Activated T-cell treated with anti-CD3 and anti-CD28 coated beads, Interleukin-2, amount 50 U/mL, for 24 hours (primary cell): ENCODE measurements around the gene LY6G5B.
A peak's percentile ranks its signal among the peaks of the same experiment; 100 is the strongest.

ENCODE experiments used
- DNase-seq: peaks from one replicate; pipeline ENCODE4 v3.0.0-alpha.2; 2020
- H3K27ac Mint-ChIP-seq: 2 replicates; pipeline ENCODE4 v1.8.0; 2020; ENCODE audit warnings: mild to moderate bottlenecking, mixed read lengths
- H3K27me3 Mint-ChIP-seq: 2 replicates; pipeline ENCODE4 v1.8.0; 2020; ENCODE audit warnings: mixed read lengths
- H3K36me3 Mint-ChIP-seq: 2 replicates; pipeline ENCODE4 v1.8.0; 2020; ENCODE audit warnings: low read depth, mixed read lengths
- H3K4me1 Mint-ChIP-seq: 2 replicates; pipeline ENCODE4 v1.8.0; 2020; ENCODE audit warnings: low read depth, mixed read lengths
- H3K4me3 Mint-ChIP-seq: 2 replicates; pipeline ENCODE4 v1.8.0; 2020; ENCODE audit warnings: mild to moderate bottlenecking, moderate library complexity, mixed read lengths
- H3K9me3 Mint-ChIP-seq: 2 replicates; pipeline ENCODE4 v1.8.0; 2020; ENCODE audit warnings: mixed read lengths

The LY6G5B gene

DNA sequence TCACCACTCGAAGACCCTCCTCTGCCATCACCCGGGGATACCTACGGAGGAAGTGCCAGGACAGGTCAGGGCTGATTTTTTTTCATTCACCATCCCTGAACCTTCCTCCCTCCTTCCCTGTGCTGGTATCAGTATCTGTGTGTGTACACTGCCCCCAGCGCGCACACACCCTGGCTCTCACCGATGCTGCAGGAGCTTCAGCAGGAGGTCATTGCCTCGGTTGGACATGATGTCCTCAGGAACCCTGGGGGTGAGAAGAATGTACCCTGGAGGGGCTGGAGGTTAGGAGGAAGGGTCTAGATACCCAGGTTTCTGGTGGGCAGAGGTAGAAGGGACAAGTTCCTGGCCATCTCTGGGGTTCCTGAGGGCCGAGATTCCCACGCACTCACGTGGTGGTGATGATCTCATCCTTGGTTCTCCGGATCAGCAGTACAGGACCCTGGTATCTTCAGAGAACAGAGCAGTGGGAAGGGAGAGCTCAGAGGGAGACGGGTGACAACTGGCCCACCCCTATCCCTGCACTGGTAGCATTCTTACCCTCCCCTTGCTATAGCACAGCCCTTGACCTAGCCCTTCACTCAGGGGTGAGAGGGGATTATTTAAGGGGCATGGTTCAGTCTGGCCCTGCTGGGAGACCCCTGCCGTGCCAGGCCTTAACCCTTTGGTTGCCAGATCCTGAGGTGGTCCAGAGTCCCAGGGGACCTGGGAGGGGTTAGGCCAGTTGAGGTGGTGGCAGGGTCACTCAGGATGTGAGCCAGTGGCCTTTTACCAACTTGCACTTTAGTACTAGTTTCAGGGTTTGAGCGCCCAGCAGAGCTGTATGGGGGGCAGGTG lies 18.3 kb downstream of the LY6G5B start:
- no peaks in the 10 kb centered on the region for H3K9me3 Mint-ChIP-seq
- peaks cover 81% of the 10 kb centered on the region for H3K36me3 Mint-ChIP-seq
- no peaks in the 10 kb centered on the region for H3K27me3 Mint-ChIP-seq
- peaks cover 9% of the 10 kb centered on the region for H3K4me1 Mint-ChIP-seq
- H3K27ac Mint-ChIP-seq: peak overlapping the region; percentile 44
- no peak for DNase-seq
- no peak overlapping the region for H3K4me3 Mint-ChIP-seq

DNA sequence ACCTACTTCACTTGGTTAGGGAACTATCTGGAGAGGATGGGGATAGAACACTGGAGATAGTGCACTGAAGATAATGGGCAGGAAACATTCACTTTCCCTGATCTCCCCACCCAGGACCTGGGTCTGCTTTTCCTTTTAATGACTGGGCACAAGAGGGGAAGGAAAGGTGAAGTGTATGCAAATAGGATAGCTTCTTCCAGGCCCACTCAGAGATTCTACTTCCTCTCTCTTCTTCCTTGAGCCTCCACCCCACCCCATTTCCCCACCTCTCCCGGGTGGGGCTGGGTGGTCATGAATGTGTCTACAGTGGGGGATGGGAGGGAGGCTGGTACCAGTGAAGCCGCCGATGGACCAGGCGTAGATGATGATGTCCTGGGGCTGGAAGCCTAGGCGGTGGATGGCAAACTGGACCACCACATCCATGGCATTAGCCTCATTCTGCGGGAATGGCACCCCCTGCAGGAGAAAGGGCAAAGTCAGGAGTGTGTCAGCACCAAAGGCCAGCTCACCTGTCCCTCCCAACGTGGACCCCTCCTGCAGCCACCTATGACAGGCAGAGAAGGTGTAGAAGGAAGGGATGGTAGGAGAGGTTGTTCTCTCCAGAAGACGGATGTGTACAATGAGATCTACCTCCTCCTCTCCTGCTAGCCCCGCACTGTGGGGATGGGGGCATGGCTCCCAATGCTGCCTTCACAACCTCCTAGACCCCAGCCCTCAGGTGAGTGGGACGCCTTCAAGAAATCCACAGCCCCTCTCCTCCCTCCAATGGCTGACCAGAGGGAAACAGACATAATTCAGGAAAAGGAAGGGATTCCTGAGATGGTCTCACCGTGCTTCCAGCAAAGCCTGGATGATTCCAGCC lies 19.7 kb downstream of the LY6G5B start:
- H3K27me3 Mint-ChIP-seq: no peaks in the 10 kb centered on the region
- H3K9me3 Mint-ChIP-seq: no peaks in the 10 kb centered on the region
- peaks cover 9% of the 10 kb centered on the region for H3K4me1 Mint-ChIP-seq
- H3K4me3 Mint-ChIP-seq: no peak overlapping the region
- H3K27ac Mint-ChIP-seq: peak overlapping the region; percentile 73
- peaks cover 90% of the 10 kb centered on the region for H3K36me3 Mint-ChIP-seq
- no peak for DNase-seq

DNA sequence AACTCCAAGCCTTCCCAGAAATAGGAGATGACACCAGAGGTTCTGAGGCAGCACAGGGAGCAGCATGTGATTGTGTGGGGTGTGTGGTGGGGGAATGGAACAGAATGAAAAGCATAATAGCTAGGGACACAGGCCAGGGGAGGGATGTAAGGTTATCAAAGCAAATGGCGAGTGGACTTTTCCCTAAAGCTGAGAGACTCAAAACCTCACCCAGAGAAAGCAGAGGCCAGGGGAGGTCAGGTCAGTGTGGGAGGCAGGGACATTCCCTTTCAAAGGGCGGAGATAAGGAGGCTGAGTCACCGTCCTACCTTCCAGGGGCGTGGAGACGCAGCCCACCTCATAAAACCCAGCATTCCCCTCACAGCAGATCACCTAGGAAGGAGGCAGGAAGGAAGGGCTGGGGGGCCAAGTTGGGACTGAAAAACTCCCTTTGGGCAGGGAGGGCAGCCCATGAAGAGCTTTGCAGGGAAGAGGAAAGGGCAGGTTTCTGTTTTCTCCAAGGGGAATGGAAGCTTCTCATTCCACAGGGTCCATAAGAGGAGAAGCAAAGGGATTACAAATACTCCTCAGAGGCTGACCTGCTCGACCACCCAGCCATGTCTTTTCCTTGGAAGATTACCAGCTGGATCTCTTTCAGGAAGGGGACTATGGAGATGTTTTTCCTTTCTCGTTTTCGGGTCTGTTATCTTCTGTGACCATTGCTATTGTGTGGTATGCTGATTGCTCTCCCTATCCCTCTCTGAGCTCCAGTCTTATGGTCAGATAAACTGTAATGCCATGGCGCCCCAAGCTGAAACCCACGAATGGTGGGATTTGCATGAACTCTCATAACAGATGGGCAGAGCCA lies 20.7 kb downstream of the LY6G5B start:
- Mint-ChIP-seq H3K36me3 (peaks cover 93% of the 10 kb centered on the region), H3K4me3 (no peak overlapping the region), H3K27ac (peak overlapping the region; percentile 73), H3K4me1 (peaks cover 9% of the 10 kb centered on the region), H3K27me3 (no peaks in the 10 kb centered on the region), H3K9me3 (no peaks in the 10 kb centered on the region)
- DNase-seq: no peak

DNA sequence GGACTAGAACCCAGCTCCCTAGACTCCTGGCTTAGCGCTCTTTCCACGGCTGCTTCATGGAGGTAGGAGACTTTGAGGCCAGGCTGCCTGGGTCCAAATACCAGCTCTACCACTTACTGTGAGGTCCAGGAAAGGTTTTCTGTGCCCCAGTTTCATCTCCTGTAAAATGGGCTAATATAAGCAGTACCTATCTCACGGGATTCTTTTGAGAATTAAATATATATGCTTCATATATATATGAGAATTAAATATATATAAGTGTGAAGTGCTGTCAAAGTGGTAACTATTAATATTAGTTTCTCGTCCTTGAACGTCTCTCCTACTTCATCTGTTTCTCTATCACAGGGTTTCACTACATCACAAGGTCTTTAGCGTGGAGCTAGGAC lies 21.3 kb downstream of the LY6G5B start:
- Mint-ChIP-seq H3K27me3 (no peaks in the 10 kb centered on the region), H3K36me3 (peaks cover 93% of the 10 kb centered on the region), H3K4me3 (no peak overlapping the region), H3K27ac (peak overlapping the region; percentile 70), H3K9me3 (no peaks in the 10 kb centered on the region), H3K4me1 (peaks cover 9% of the 10 kb centered on the region)
- no peak for DNase-seq

DNA sequence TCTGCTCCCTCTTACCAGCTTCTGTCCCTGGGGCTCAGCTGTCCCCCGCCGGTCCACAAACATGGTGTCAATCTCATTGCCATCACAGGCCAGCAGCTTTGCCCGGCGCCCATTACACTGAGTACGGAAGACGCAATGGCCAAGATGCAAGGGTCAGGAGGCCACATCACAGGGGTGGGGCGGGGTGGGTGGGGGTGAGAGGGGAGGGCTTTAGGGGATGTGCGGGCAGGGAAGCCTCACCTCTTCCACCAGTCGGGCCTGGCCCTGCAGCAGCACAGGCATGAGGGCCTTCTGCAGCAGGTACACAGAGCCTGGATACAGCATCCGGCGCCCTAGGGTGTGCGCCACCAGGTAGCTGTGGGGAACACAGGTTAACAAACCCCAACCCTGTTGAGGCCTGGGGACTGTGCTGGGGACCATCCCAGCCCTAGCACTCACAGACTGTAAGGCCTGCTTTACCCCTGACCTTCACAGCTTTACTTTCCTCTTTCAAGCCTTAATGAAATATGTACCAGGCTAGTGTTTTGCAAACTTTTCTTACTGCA lies 21.9 kb downstream of the LY6G5B start:
- H3K9me3 Mint-ChIP-seq: no peaks in the 10 kb centered on the region
- H3K4me1 Mint-ChIP-seq: peaks cover 9% of the 10 kb centered on the region
- no peaks in the 10 kb centered on the region for H3K27me3 Mint-ChIP-seq

DNA sequence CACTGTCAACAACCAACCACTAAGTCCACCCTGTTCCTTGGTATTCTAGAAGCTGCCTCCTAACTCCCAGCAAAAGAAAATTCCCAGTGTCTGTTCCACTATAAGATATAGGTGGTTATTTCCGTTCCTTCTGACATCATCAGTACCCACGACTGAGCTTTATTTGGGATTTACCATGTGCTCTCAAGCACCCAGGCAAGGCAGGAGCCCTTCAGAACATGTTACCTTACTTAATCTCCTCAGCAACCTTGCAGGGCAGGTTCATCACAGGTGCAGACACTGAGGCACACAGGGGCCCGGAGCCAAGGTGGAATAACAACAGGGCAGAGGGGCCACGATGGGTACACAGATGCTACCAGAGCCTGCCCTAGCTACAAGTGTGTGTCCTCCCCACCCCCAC lies 22.6 kb downstream of the LY6G5B start:
- peaks cover 94% of the 10 kb centered on the region for H3K36me3 Mint-ChIP-seq
- no peaks in the 10 kb centered on the region for H3K9me3 Mint-ChIP-seq
- H3K27ac Mint-ChIP-seq: no peak overlapping the region
- H3K4me3 Mint-ChIP-seq: no peak overlapping the region
- DNase-seq: no peak
- H3K27me3 Mint-ChIP-seq: no peaks in the 10 kb centered on the region
- H3K4me1 Mint-ChIP-seq: peaks cover 11% of the 10 kb centered on the region

More for the DNA sequence above, 21.9 kb downstream of the LY6G5B start:
- no peak for DNase-seq
- H3K4me3 Mint-ChIP-seq: no peak overlapping the region
- peak overlapping the region; percentile 44 for H3K27ac Mint-ChIP-seq
- H3K36me3 Mint-ChIP-seq: peaks cover 93% of the 10 kb centered on the region

DNA sequence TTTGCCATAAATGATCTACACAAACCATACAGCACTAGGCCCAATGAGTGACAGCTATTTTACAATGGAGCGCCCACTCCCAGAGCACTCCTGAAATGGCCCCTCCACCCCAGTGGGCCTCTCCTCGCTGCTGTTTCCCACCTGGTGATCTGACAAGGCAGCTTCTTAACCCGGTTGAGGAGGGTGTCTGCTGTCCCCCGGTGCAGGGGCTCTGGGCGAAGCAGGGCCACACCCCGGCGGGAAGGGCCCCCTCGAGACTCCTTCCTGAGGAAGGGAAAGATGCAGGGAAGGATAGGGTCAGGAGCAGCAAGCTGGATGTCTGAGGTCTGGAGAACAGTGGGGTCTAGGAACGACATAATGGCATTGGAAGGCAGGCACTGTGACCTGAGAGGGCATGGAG lies 23.1 kb downstream of the LY6G5B start:
- H3K4me3 Mint-ChIP-seq: no peak overlapping the region
- peaks cover 94% of the 10 kb centered on the region for H3K36me3 Mint-ChIP-seq

DNA sequence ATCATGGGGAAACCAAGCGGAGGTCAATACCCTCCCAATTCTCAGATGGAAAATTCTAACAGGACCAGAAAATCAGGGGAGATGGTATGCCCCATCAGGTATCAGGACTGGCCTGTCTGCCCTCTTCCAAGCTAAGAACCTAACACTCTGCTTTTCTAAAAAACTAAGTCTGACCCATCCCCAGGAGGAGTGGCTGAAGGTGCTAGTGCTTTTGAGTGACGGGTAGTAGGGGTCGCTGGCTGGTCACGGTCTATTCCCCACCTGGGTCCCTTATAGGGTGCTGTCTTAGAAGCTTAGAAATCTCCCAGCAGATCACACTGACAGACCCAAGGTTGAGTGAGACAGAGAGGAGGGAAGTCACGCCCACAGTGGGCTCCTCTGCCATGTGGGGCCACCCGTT lies 23.8 kb downstream of the LY6G5B start:
- no peak overlapping the region for H3K4me3 Mint-ChIP-seq
- H3K9me3 Mint-ChIP-seq: no peaks in the 10 kb centered on the region
- H3K27me3 Mint-ChIP-seq: no peaks in the 10 kb centered on the region
- DNase-seq: no peak
- H3K4me1 Mint-ChIP-seq: peaks cover 19% of the 10 kb centered on the region
- H3K27ac Mint-ChIP-seq: no peak overlapping the region
- H3K36me3 Mint-ChIP-seq: peaks cover 90% of the 10 kb centered on the region

More for the DNA sequence above, 23.1 kb downstream of the LY6G5B start:
- Mint-ChIP-seq H3K27me3 (no peaks in the 10 kb centered on the region), H3K27ac (peak overlapping the region; percentile 40), H3K4me1 (peaks cover 17% of the 10 kb centered on the region), H3K9me3 (no peaks in the 10 kb centered on the region)
- no peak for DNase-seq

DNA sequence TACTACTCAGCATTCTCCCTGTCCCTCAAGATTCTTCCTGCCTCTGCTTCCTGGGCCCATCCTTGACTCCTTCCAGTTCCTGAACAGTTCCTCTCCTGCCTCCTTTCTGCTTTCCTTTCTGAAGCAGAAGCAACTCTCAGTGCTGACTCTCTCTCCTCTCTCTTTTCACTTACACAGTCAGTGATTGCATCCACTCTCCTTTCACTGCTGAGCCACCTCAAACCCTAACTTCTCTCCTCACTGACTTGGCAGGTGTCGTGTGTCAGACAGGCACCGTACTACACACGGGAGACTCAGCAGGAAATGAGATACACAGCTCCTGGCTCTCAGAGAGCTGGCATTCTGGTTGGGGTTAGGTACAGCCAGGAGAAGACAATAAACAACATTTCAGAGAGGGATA lies 27.8 kb downstream of the LY6G5B start:
- Mint-ChIP-seq H3K36me3 (peaks cover 84% of the 10 kb centered on the region), H3K27me3 (no peaks in the 10 kb centered on the region), H3K4me3 (no peak overlapping the region), H3K27ac (peak overlapping the region; percentile 83), H3K9me3 (no peaks in the 10 kb centered on the region), H3K4me1 (peaks cover 35% of the 10 kb centered on the region)
- no peak for DNase-seq

DNA sequence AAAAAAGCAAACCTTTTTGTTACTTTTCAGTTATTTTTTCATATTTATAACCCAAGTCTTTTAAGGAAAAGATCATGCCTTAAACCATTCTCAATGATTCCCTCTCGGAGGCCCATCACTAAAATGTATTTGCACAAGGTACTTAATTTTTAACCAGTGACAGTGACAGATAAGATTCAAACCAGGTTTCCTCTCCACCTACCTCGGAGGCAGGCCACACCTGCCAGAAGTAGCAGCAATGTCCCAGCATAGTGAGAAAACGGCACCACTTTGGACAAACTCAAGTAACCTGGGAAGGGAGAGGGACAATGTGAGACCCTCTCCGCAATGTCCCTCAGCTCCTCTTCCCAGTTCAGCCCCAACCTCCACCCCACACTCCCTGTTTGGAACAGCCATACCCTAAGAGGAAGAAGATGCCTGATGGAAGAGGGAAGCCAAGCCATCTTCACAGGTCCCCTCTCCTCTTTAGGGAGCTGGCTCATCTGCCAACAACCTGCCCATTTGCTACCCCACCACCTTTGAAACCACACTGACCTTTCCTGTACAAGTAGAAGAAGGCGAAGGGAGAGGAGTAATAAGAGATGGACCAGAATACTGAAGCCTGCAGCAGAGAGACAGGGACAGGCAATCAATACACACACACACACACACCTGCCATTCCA lies 31.1 kb downstream of the LY6G5B start:
- Mint-ChIP-seq H3K9me3 (no peaks in the 10 kb centered on the region), H3K4me3 (peak overlapping the region; percentile 98), H3K36me3 (peaks cover 58% of the 10 kb centered on the region), H3K27me3 (no peaks in the 10 kb centered on the region), H3K4me1 (peaks cover 42% of the 10 kb centered on the region), H3K27ac (peak overlapping the region; percentile 62)
- DNase-seq: no peak

DNA sequence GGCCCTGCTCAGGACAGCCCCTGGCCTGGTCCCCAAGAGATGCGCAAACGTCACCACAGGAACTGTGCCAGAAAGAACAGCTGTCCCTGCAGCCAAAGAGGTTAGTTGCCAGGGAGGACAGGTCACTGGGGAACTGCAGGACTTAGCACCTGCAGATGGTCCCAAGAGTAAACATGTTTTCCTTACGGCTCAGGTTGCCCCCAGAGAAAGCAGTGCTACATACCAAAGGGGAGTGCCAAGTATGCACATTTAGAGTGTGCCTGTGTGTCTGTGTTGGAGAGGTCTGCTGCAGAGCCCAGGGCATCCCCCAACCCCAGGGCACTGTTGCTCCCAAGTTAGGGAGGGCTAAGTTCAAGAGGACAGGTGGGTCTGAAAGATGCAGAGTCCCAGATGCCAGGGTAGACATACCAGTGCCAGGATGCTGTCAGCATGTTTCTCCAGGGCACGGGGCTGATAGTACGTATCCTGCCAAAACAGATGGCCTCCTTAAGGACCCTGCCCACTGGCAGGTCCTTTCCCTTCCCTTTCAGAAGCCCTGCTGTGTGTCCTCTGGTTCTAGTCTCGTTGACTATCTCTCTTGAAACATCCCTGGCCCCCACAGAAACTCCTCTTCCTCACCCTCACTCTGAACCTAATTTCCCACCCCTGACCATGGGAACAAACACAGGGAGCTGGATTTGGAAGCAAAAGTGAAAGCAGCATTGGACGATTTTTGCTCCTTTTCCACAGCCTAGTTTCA lies 32.1 kb downstream of the LY6G5B start:
- Mint-ChIP-seq H3K36me3 (peaks cover 48% of the 10 kb centered on the region), H3K27ac (peak overlapping the region; percentile 98), H3K9me3 (no peaks in the 10 kb centered on the region), H3K27me3 (no peaks in the 10 kb centered on the region), H3K4me1 (peaks cover 42% of the 10 kb centered on the region), H3K4me3 (peak overlapping the region; percentile 98)
- no peak for DNase-seq

DNA sequence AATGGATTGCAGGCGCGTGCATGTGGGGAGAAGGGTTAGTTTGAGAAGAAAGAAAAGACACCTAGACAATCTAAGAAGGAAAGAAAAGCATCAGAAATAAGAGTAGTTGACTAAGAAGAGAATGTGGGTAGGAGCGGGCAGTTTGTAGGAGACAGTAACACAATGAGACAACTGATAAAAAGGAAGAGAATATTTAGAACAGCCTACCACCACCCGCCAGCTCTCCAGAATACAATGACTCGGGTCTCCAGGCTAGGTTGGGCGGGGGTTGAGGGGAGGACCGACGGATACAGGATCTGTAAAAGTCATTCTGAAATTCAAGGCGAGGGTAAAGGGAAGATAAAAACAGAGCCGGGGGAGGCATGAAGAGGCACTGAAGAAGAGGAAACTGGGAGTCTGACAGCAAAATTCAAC lies 32.6 kb downstream of the LY6G5B start:
- no peaks in the 10 kb centered on the region for H3K27me3 Mint-ChIP-seq
- H3K4me1 Mint-ChIP-seq: peaks cover 40% of the 10 kb centered on the region
- no peak for DNase-seq
- peak overlapping the region; percentile 98 for H3K4me3 Mint-ChIP-seq
- peak overlapping the region; percentile 98 for H3K27ac Mint-ChIP-seq
- peaks cover 42% of the 10 kb centered on the region for H3K36me3 Mint-ChIP-seq
- H3K9me3 Mint-ChIP-seq: no peaks in the 10 kb centered on the region
